ENCODE data around the gene CEP72.
"Not testable (repeated sequence)": the region's sequence is repeated elsewhere in the genome, so short reads cannot be mapped to it uniquely, and the experiment has no call there.

The CEP72 gene

DNA sequence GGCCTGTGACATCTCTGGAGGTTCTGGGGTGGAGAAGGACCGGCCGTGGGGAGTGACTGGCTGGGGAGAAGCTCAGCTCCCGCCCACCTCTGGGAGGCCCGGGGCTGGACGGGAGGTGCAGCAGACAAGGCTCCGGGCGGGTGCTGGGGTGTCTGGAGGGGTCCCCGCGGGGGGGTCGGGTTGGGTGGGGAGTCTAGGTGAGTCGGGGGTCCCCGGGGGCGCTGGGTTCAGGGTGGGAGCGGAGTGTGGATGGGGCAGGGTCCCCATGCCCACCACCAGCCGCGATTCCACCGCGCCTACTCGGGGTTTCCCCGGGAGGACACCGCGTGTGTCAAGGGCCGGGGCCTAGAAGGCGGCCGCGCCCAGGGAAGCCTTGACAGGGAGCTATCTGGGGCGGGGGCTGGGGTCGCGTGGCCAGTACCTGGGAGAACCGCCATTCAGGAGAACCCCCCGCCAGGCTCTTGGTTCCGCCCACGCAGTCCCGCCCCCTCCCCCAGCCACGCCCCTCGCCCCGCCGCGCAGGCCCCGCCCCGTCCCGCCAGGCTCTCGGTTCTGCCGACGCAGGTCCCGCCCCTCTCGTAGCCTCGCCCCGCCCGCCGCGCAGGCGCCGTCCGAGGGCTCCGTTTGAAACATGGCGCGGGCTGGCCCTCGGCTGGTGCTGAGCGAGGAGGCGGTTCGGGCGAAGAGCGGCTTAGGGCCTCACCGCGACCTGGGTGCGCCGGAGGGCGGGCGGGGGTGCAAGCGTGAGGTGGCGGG, at the start of gene CEP72:
Gene CEP72 (plus strand): TSS at position 610 of the 756 bp plus-strand sequence. CDS start 22 bp downstream, at position 632.
- DNase-seq (ENCODE audit: extremely low spot score, insufficient read length, low read depth) (peak; percentile 90), FAIRE-seq (peak; percentile 53)

DNA sequence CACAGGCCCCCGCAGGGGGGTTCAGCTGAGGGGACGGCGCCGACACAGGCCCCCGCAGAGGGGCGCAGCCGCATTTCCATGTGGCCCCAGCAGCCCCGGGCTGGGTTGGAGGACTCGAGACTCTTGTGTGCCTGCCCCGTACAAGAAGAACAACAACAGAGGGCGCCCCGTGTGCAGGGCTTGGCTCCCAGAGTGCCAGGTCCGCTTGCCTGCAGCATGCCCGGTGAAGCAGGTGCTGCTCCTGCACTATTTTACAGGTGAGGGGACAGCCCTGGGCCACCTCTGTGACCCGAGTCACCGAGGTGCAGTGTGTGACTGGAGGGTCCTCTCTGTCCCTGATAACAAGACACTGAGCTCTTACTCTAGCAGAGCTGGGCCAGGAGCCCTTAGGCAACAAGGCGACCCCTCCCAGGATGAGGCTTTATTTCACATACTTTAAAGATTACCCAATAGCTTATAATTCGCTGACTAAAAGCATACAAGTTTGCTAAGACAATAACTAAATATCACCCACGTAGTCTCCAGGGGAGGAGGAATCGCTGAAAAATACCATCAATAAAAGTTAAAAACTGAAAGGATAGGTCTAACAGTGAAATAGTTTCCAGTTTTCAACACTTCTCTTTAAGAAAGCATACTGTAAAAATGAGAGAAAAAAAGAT, 46.2 kb upstream of the CEP72 start:
- DNase-seq (ENCODE audit: extremely low spot score, insufficient read length, low read depth), result no peak
- no peak for FAIRE-seq

DNA sequence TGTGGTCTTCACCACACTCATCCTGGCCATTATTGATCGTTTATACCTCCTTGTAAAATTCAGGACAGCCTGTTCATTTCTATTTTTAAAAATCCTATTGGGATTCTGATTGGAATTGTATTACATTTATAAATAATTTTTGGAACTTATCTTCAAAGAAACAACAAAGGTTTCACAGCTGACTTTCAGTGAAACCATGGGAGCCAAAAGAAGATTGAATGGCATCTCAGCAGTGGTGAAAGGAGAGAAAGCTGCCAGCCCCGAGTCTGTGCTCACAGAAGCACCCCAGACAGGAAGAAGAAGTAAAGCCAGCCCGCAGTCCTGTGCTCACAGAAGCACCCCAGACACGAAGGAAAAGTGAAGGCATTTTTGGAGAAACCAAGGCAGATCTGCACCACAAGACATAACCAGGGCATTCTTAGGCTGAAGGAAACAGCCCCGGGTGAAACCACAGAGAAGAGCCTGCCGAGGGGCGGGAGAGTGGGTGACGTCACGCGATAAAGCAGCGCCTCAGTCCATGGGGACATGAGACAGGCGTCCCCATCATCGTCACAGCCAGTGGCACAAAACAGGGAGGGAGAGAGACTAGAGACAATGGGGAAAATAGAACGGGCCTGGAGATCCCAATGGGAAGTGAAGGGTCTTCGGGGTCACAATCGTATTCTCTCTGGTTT, 45.4 kb upstream of the CEP72 start:
- FAIRE-seq, result no peak
- DNase-seq (ENCODE audit: extremely low spot score, insufficient read length, low read depth), result no peak

DNA sequence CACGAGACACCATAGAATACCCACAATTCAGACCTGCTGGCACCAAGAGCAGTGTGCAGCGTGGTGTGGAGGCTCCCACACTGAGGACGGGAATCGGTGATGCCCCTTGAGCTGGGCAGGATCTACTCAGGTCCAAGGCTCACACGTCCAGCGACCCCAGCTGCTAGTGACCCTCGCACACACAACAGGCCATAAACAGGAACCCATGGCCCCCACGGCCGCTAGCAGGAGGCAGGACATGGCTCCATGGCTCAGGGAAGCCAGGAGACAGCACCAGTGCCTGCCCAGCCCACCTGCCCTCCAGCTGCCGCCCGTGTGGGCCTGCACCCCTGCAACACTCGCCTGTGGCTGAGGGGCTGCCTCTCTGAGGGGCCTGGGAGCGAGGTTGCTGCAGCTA, 44.5 kb upstream of the CEP72 start:
- DNase-seq (ENCODE audit: extremely low spot score, insufficient read length, low read depth) (no peak), FAIRE-seq (no peak)

- no peak for FAIRE-seq
- DNase-seq (ENCODE audit: extremely low spot score, insufficient read length, low read depth), result no peak
These were observed 43.9 kb upstream of the CEP72 start for GRCh38 chr5:568061-568781.

DNA sequence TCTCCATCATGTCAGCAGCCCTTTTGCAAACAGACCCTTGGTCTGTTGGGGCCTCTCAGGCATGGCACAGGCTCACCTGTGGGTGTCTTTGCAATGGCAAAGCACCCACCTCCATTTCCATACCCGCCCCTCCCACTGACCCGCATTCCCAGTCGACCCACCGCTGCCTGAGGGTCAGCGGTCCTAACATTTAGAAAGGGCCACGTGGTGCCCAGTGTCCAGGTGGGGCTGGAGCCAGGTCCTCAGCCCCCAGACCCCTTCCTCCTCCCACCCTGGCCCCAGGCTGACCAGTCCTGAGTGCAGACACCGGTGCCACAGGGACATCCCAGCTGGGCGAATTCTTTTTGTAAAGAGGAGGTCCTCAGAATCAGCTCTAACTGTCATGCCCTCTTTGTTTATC, 43.3 kb upstream of the CEP72 start:
- no peak for FAIRE-seq
- no peak for DNase-seq (ENCODE audit: extremely low spot score, insufficient read length, low read depth)

DNA sequence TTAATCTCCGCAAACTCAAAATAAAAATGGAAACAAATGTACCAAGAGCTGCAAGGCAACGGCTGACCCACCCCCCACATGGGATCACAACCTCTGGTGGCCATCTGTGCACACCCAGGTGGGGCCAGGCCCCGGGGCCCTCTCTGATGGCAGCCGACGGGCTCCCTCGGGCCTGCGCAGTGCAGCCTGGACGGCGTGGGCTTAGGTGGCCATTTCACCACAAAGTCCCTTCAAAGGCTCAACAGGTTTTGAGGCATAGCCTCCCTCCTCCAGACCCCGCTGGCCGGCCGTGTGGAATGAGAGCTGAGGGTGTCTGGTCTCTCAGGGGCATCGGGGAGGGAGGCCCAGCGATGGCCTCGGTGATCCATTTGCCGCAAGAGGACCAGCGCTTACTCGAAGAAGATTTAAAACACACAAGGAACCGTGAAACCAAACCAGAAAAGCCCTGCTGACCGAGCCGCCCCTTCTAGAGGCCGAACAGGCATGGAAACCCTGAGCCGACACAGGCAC, 42.7 kb upstream of the CEP72 start:
- DNase-seq (ENCODE audit: extremely low spot score, insufficient read length, low read depth) (no peak), FAIRE-seq (no peak)

DNA sequence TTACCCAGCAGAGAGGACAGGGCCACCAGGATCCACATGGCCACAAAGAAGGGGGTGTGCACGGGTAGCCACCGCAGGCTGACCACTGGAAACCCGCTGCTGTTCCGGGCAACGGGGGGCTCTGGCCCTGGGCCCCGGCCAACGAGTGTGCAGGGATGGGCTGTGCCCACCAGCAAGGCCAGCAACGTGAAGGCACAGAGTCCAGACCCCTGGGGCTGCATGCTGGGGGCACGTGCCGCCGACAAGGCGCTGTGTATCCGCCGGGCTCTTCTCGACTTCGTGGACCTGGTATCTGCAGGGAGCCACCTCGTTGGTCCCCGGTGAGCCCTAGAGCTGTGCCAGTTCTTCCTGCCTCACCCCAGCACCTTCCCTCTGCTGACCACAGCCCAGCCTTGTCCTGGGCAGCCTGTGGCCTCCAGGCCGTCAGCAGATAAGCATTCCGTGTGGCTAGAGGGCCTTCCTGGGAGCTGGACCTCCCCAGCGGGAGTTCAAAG, 42.2 kb upstream of the CEP72 start:
- no peak for FAIRE-seq
- DNase-seq (ENCODE audit: extremely low spot score, insufficient read length, low read depth), result no peak

DNA sequence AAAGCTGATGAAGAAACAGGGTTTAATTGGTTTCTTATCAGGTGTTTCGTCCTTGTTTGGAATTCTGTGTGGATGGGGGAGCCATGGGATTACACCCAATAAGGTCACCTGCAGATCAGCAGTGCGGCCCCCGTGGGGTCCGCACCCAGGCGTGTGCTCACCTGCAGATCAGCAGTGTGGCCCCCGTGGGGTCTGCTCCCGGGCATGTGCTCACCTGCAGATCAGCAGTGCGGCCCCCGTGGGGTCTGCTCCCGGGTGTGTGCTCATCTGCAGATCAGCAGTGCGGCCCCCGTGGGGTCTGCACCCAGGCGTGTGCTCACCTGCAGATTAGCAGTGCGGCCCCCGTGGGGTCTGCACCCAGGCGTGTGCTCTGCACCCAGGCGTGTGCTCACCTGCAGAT, 41.7 kb upstream of the CEP72 start:
- FAIRE-seq (no peak), DNase-seq (ENCODE audit: extremely low spot score, insufficient read length, low read depth) (no peak)

- FAIRE-seq (no peak), DNase-seq (ENCODE audit: extremely low spot score, insufficient read length, low read depth) (no peak)
These were observed 41.3 kb upstream of the CEP72 start for GRCh38 chr5:570886-571285.

DNA sequence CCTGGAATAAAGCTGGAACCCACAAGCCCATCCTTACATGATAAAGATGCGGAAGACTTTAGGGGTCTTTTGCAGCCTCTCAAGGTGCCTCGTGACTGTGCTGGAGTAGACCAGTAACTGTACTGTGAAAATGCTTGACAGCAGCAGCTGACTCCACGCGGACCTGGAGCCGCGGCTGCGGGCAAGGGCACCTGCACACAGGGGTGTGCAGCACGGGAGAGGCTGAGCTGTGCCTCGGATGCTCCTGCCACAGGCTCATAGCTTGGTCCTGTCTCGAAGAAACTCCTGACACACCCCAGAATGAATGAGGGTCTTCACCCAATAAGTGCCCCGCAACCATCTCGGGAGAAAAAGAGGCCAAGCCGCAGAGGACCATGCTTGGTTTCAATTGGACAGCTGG, 40.3 kb upstream of the CEP72 start:
- FAIRE-seq (no peak), DNase-seq (ENCODE audit: extremely low spot score, insufficient read length, low read depth) (no peak)

DNA sequence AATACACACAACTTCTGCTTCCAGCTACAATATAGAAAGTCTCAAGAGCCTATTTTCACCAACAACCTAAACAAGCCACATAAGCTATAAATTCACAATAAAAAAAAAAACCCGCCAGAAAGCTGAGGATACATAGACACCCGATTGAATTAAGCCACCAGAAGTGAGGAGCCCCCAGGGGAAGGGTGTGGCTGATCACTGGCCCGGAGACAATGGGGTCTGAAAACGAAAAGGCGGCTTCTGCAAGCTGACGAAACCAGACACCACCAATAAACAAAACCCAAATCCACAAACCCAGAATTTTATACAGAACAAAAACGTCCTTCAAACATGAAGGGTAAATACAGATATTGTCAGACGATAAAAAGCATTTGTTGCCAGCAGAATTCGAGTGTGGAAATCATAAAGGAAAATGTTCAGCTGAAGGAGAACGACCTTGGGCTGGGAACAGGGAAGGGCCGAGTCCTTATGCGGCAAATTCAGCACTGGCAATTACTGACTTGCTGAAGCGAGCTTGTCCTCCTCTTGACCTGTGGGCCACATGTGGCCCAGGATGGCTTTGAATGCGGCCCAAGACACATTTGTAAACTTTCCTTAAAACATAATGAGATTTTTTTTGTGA, 39.6 kb upstream of the CEP72 start:
- no peak for DNase-seq (ENCODE audit: extremely low spot score, insufficient read length, low read depth)

DNA sequence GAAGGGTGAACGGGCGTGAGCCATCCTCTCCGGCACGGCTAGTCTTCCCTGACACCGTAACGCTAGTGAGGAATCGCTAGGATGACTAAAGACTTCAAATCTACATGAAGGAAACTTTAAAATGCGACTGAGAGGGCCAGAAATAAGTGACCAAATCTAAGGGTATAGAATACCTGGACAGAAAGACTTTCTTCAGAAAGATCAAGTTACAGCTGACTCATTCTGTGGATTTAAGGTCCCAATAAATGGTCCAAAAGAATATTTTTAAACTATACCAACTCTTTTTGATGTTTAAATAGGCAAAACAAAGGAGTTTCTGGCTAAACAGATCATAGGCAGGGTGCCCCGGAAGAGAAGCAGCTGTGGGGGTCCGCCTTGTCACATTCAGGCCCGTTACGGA, 38.9 kb upstream of the CEP72 start:
- DNase-seq (ENCODE audit: extremely low spot score, insufficient read length, low read depth) (no peak), FAIRE-seq (no peak)

More for the DNA sequence above, 39.6 kb upstream of the CEP72 start:
- no peak for FAIRE-seq

DNA sequence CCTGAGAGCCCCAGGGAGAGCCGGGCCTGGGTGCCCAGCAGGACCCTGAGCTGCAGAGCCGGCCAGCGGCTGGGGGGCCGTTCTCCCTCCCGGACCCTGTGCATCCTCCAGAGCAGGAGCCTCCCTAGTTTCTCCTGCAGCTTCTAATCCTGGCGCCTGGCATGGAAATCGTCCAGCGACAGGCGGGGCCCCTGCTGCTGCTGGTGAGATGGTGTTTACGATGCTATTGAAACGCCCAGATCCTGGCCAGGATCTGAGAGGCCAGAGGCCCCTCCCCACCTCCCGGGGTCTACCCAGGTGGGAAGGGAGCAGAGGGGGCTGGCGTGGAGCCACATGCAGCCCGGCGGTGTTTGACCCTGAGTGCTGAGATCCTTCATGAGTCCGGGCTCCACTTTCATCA, 38.2 kb upstream of the CEP72 start:
- FAIRE-seq (no peak), DNase-seq (ENCODE audit: extremely low spot score, insufficient read length, low read depth) (no peak)

DNA sequence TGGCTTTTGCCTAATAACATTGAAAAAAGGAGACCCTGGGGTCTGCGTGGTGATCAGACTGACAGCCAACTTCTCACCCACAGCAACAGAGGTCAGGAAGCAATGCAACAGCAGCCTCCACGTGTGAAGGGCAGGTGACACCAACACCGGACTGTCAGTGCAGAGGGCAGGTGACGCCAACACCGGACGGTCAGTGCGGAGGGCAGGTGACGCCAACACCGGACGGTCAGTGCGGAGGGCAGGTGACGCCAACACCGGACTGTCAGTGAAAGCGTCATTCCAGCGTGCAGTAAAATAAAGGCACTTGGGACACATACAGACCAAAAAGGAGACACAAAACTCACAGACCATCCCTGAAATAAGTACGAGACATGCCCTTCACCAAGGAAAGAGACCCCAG, 37.2 kb upstream of the CEP72 start:
- no peak for DNase-seq (ENCODE audit: extremely low spot score, insufficient read length, low read depth)
- FAIRE-seq, result no peak

DNA sequence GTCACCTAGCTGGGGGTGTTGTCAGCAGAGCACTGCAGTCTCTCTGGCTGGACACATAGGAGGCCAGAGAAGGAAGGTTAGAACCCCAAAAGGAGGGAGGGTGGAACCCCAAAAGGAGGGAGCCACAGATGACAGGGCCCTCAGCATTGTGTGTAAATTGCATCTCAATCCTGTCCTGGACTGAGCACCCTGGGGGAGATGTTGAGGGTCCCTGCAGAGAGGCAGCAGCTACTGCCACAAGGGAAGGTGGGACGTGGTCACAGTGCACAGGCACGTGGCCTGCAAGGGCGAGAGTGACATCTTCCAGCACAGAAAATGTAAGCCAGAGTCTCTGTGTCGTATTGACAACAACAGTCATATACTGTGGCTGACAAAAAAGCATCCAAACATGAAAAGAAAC, 36.5 kb upstream of the CEP72 start:
- DNase-seq (ENCODE audit: extremely low spot score, insufficient read length, low read depth) (no peak), FAIRE-seq (no peak)

DNA sequence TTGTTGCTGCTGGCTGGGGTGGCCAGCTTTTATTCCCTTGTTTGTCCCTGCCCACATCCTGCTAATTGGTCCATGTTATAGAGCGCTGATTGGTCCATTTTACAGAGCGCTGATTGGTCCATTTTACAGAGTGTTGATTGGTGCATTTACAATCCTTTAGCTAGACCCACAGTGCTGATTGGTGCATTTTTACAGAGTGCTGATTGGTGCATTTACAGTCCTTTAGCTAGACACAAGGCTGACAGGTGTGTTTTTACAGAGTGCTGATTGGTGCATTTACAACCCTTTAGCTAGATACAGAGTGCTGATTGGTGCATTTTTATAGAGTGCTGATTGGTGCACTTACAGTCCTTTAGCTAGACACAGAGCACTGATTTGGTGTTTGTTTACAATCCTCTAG, 34.9 kb upstream of the CEP72 start:
- not testable (repeated sequence) for FAIRE-seq; DNase-seq (ENCODE audit: extremely low spot score, insufficient read length, low read depth)

DNA sequence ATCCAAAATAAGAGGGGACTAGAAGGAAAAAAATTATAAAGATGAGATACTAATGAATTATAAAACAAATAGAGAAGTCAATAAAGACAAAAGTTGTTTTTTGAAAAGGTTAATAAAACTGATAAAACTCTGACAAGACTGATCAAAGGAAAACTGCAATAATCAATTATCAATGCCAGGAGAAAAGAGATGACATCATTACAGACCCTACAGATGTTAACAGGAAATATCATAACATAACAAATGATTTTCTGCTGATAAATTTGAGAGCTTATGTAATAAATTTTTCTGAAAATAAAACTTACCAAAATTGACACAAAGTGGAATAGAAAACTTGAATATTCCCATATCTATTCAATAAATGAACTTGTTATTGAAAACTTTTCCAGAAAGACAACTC, 34.3 kb upstream of the CEP72 start:
- FAIRE-seq (no peak), DNase-seq (ENCODE audit: extremely low spot score, insufficient read length, low read depth) (no peak)

DNA sequence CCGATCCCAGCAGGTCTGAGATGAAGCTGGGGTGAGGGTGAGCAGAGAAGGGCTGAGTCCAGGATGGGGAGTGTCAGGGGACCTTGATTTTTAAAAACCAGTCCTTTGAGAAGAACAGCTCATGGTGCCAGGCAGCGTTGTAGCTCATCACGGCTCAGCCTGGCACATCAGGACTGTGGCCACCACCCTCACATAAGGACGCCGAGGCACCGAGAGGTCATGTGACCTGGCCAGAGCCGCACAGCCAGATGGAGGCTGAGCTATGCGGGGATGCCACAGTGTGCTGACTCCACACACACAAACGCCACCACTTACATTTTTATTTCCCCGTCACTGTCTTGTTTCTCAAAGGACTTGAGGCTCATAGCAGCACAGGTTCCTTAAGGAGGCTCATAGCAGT, 32.9 kb upstream of the CEP72 start:
- no peak for DNase-seq (ENCODE audit: extremely low spot score, insufficient read length, low read depth)
- no peak for FAIRE-seq
